ENCODE measurements around the gene KISS1. TPM values are rescaled to one million over a fixed set of nuclear protein-coding genes. Genes with fewer than 3 reads are reported as not detected.
"Not testable (repeated sequence)": the region's sequence is repeated elsewhere in the genome, so short reads cannot be mapped to it uniquely, and the experiment has no call there.

Gene KISS1, protein sequence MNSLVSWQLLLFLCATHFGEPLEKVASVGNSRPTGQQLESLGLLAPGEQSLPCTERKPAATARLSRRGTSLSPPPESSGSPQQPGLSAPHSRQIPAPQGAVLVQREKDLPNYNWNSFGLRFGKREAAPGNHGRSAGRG
- total RNA-seq = not detected

DNA sequence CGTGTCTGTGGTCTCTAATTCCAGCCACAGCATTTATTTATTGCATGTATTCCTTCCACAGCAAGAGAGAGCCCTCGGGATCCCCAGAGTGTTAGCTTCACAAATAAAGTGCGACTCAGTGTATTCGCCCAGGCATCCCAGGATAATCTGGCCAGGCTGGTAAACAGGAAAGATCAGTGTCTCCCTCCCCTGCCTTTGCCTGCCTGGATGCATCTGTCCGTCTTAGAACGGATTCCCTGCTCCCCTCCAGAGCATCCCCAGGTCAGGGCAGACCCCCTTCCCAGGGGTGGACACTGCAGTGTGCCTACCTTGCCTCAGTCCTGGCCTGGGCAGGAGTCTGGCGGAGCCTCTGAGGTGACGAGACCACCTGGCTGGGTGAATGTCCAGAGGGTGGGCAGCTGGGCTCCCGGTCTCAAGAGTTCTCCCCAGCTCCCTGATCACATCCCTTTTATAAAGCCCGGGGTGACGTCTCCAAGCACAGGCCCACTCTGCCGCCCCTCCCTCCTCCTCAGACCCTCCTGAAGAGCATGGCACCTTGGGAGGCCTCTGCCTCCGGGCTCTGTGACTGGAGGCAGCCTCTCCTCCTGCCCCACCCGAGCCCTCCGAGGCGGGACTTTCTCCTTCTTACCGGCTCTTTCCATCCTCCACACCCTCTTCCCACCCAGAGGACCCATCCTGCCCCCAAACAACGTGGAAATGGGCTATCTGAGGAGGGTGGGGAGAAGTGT lies at the start of gene KISS1:
TSS of gene KISS1 (minus strand) at position 424 of the 728 bp plus-strand sequence. CDS start 3,615 bp downstream, outside the sequence.
- ATAC-seq = no peak
- POLR2A ChIA-PET = no interaction called here

DNA sequence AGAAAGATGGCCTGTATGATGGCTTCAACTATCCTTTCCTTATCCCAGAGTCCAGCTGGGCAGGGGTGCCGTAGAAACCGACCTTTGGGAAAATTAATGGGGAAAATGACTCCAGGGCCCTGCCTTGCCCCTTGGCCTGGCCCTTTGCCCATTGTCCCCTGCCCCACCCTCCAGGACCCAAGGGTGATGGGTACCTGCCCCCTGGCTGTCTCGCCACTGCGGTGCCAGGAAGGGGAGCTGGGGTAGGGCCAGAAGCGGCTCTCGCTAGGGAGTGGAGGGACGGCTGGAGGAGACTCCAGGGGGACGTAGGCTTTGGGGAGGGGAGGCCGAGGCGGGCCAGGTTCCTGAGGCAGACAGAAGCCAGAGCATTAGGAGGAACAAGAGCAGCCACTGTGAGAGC lies 46.6 kb upstream of the KISS1 start:
- CTCF ChIA-PET = no interaction called here
- no peak overlapping the region for H3K4me3 Mint-ChIP-seq
- H3K9me3 Mint-ChIP-seq (ENCODE audit: insufficient read depth) = no peaks in the 10 kb centered on the region
- H3K27me3 Mint-ChIP-seq (ENCODE audit: low read depth) = no peaks in the 10 kb centered on the region
- no peak overlapping the region for H3K27ac Mint-ChIP-seq
- ATAC-seq (no peak), DNase-seq (no peak)
- POLR2A ChIA-PET = no interaction called here
- H3K4me1 Mint-ChIP-seq (ENCODE audit: low read depth) = no peaks in the 10 kb centered on the region
- no peaks in the 10 kb centered on the region for H3K36me3 Mint-ChIP-seq (ENCODE audit: low read depth)

More for the DNA sequence above, at the start of gene KISS1:
- Mint-ChIP-seq H3K4me3 (no peak within 1 kb of the TSS), H3K9me3 (ENCODE audit: insufficient read depth) (no peaks in the 10 kb centered on the region), H3K36me3 (ENCODE audit: low read depth) (no peaks in the 10 kb centered on the region), H3K4me1 (ENCODE audit: low read depth) (peaks cover 9% of the 10 kb centered on the region), H3K27ac (no peak within 1 kb of the TSS), H3K27me3 (ENCODE audit: low read depth) (peaks cover 14% of the 10 kb centered on the region)
- DNase-seq = no peak
- CTCF ChIA-PET = interaction anchor here (3.9 kb wide), 1 partner anchor 10 kb away, joined by 24 read pairs; no protein-coding TSS in a partner anchor

DNA sequence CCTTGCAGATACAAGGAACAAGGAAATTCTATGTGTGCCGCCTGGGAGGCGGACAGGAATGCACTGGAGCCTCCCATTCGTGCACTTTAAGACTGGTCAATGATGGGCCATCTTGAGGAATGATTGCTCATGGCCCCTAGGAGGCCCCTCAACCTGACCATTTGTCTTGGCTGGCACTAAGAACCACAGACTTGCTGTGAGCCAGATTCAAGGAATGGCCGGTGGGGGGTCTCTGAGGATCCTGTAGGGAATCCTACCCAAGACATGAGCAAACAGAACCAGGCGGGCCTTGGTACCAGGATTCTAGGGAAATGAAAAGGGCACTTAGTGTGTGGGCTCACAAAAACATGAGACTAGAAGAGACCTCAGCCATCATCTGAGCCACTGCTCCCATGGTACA lies 45.6 kb upstream of the KISS1 start:
- Mint-ChIP-seq H3K4me1 (ENCODE audit: low read depth) (no peaks in the 10 kb centered on the region), H3K9me3 (ENCODE audit: insufficient read depth) (no peaks in the 10 kb centered on the region), H3K27ac (no peak overlapping the region), H3K36me3 (ENCODE audit: low read depth) (no peaks in the 10 kb centered on the region), H3K27me3 (ENCODE audit: low read depth) (no peaks in the 10 kb centered on the region), H3K4me3 (no peak overlapping the region)
- CTCF ChIA-PET = interaction anchor here (0.7 to 1.1 kb wide), 2 partner anchors 15 to 122 kb away, joined by 3 to 4 read pairs; no protein-coding TSS in a partner anchor
- POLR2A ChIA-PET = no interaction called here
- no peak for DNase-seq
- no peak for ATAC-seq

DNA sequence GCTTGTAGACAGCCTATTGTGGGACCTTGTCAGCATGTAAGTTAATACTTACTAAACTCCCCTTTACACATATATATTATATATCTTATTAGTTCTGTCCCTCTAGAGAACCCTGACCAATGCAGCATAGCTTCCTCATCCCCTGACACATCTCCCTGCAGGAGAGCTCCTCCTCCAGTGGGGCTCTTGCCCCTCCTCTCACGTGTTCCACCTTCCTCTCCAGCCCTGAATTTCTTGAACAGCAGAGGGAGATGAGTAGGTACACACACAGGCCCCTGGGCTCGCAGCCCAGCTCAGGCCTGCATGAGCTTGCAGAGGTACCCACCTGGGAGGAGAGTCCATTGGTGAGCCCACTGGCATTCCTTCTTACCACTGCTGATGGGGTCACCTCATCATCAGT lies 44.8 kb upstream of the KISS1 start:
- ChIA-PET CTCF (interaction anchor here (0.7 to 1.1 kb wide), 2 partner anchors 16 to 122 kb away, joined by 3 to 4 read pairs; no protein-coding TSS in a partner anchor), POLR2A (no interaction called here)
- no peaks in the 10 kb centered on the region for H3K4me1 Mint-ChIP-seq (ENCODE audit: low read depth)
- H3K27ac Mint-ChIP-seq = no peak overlapping the region
- no peak overlapping the region for H3K4me3 Mint-ChIP-seq
- no peak for DNase-seq
- H3K36me3 Mint-ChIP-seq (ENCODE audit: low read depth) = no peaks in the 10 kb centered on the region
- ATAC-seq = no peak
- H3K27me3 Mint-ChIP-seq (ENCODE audit: low read depth) = peaks cover under 1% of the 10 kb centered on the region
- no peaks in the 10 kb centered on the region for H3K9me3 Mint-ChIP-seq (ENCODE audit: insufficient read depth)

DNA sequence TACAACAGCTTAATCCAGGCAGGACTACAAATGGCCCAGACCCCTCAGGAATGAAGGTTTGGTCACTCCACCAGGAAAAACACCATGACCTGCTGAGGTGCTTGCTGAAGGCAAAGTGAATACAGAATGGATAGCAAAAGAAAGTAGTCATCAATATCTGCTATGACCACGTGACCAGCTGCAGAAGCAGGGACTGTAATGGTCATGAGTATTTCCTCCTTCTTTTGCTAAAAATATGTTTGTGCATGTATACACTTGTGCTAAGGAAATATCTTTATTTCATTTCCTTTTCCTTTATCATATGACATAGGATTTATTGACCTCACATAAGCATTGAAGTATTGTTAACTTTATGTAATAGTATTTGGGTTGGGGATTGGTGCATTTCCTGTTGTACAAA lies 43.9 kb upstream of the KISS1 start:
- no peaks in the 10 kb centered on the region for H3K9me3 Mint-ChIP-seq (ENCODE audit: insufficient read depth)
- CTCF ChIA-PET = no interaction called here
- peaks cover 5% of the 10 kb centered on the region for H3K27me3 Mint-ChIP-seq (ENCODE audit: low read depth)
- H3K4me3 Mint-ChIP-seq = no peak overlapping the region
- DNase-seq = no peak
- no peak for ATAC-seq
- no peaks in the 10 kb centered on the region for H3K36me3 Mint-ChIP-seq (ENCODE audit: low read depth)
- POLR2A ChIA-PET = no interaction called here
- H3K4me1 Mint-ChIP-seq (ENCODE audit: low read depth) = no peaks in the 10 kb centered on the region
- no peak overlapping the region for H3K27ac Mint-ChIP-seq

DNA sequence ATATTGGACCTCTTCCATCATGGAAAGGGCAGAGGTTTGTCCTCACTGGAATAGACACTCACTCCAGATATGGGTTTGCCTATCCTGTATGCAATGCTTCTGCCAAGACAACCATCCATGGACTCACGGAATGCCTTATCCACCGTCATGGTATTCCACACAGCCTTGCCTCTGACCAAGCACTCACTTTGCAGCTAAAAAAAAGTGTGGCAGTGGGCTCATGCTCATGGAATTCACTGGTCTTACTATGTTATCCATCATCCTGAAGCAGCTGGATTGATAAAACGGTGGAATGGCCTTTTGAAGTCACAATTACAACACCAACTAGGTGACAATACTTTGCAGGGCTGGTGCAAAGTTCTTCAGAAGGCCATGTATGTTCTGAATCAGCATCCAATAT lies 43.1 kb upstream of the KISS1 start:
- DNase-seq, CTCF ChIA-PET, POLR2A ChIA-PET: not testable (repeated sequence)

DNA sequence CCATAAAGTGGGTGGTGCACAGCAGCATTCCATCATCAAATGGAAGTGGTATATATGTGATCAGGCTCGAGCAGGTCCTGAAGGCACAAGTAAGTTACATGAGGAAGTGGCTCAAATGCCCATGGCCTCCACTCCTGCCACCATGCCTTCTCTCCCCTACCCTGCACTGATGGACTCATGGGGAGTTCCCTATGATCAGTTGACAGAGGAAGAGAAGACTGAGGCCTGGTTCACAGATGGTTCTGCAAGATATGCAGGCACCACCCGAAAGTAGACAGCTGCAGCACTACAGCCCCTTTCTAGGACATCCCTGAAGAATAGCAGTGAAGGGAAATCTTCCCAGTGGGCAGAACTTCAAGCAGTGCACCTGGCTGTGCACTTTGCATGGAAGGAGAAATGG lies 42.2 kb upstream of the KISS1 start:
- POLR2A ChIA-PET = not testable (repeated sequence)

More for the DNA sequence above, 43.1 kb upstream of the KISS1 start:
- not testable (repeated sequence) for H3K4me1 Mint-ChIP-seq (ENCODE audit: low read depth); H3K36me3 Mint-ChIP-seq (ENCODE audit: low read depth); H3K4me3 Mint-ChIP-seq; H3K9me3 Mint-ChIP-seq (ENCODE audit: insufficient read depth); H3K27ac Mint-ChIP-seq; ATAC-seq; H3K27me3 Mint-ChIP-seq (ENCODE audit: low read depth)

DNA sequence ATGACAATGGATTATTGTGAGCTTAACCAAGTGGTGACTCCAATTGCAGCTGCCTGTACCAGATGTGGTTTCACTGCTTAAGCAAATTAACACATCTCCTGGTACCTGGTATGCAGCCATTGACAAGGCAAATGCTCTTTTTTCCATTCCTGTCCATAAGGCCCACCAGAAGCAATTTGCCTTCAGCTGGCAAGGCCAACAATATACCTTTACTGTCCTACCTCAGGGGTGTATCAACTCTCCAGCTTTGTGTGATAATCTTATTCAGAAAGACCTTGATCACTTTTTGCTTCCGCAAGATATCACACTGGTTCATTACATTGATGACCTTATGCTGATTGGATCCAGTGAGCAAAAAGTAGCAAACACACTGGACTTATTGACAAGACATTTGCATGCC lies 41.2 kb upstream of the KISS1 start:
- DNase-seq; H3K36me3 Mint-ChIP-seq (ENCODE audit: low read depth); H3K27ac Mint-ChIP-seq; H3K27me3 Mint-ChIP-seq (ENCODE audit: low read depth); CTCF ChIA-PET; ATAC-seq; H3K9me3 Mint-ChIP-seq (ENCODE audit: insufficient read depth); H3K4me1 Mint-ChIP-seq (ENCODE audit: low read depth); H3K4me3 Mint-ChIP-seq: not testable (repeated sequence)
- POLR2A ChIA-PET = interaction anchor here (0.6 kb wide), 1 partner anchor 259 kb away, joined by 4 read pairs; no protein-coding TSS in a partner anchor

More for the DNA sequence above, 42.2 kb upstream of the KISS1 start:
- H3K4me3 Mint-ChIP-seq; ATAC-seq; CTCF ChIA-PET; H3K36me3 Mint-ChIP-seq (ENCODE audit: low read depth); H3K9me3 Mint-ChIP-seq (ENCODE audit: insufficient read depth); H3K4me1 Mint-ChIP-seq (ENCODE audit: low read depth); H3K27me3 Mint-ChIP-seq (ENCODE audit: low read depth); H3K27ac Mint-ChIP-seq; DNase-seq: not testable (repeated sequence)

DNA sequence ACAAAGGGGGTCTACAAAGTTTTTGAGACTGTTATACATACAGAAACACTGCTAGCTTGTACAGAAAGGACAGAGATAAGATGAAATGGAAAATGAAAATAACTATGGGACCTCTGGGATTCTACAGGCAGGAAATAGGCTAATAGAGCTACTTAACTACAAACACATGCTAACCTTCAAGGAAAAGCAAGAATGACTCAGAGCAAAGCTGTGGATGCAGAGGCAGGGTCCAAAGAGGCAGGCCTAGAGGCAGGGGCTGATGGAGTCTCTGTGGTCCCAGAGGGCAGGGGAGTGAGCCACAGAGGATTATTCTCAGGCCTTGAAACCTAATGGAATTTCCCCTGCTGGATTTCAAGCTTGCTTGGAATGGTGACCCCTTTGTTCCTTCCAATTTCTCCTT lies 36.2 kb upstream of the KISS1 start:
- DNase-seq (no peak), ATAC-seq (no peak)
- Mint-ChIP-seq H3K4me1 (ENCODE audit: low read depth) (no peaks in the 10 kb centered on the region), H3K27ac (no peak overlapping the region), H3K4me3 (no peak overlapping the region), H3K36me3 (ENCODE audit: low read depth) (no peaks in the 10 kb centered on the region), H3K27me3 (ENCODE audit: low read depth) (peaks cover 8% of the 10 kb centered on the region), H3K9me3 (ENCODE audit: insufficient read depth) (no peaks in the 10 kb centered on the region)
- POLR2A ChIA-PET = interaction anchor here (0.6 kb wide), 1 partner anchor 15 kb away, joined by 5 read pairs; no protein-coding TSS in a partner anchor
- CTCF ChIA-PET = interaction anchor here (1.0 kb wide), 1 partner anchor 19 kb away, joined by 3 read pairs; the partner anchor contains the start of gene GOLT1A

DNA sequence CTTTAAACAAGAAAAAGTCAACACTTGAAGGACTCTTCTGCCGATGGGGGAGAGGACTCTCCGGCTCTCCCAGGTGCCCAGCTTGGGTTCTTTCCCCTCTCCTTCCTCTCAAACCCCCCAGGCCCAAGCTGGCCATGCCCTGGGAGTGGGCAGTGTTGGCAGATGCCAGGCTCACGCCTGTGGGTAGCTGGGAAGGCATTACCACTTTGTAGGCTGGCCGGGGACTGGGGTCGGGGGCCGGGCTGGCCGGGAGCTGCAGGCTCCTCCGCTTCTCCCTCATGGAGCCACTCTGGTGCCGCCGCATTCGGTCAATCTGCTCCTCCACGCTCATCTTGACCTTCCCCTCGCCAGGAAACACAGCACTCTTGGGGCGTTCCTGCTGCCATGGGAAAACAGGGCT lies 33.9 kb upstream of the KISS1 start:
- POLR2A ChIA-PET = no interaction called here
- ATAC-seq = no peak
- Mint-ChIP-seq H3K9me3 (ENCODE audit: insufficient read depth) (no peaks in the 10 kb centered on the region), H3K27me3 (ENCODE audit: low read depth) (peaks cover 3% of the 10 kb centered on the region), H3K27ac (no peak overlapping the region), H3K36me3 (ENCODE audit: low read depth) (no peaks in the 10 kb centered on the region), H3K4me3 (no peak overlapping the region), H3K4me1 (ENCODE audit: low read depth) (no peaks in the 10 kb centered on the region)
- CTCF ChIA-PET = interaction anchor here (0.9 to 1.6 kb wide), 3 partner anchors 11 to 168 kb away, joined by 3 to 6 read pairs (median 4); no protein-coding TSS in a partner anchor
- DNase-seq = no peak

DNA sequence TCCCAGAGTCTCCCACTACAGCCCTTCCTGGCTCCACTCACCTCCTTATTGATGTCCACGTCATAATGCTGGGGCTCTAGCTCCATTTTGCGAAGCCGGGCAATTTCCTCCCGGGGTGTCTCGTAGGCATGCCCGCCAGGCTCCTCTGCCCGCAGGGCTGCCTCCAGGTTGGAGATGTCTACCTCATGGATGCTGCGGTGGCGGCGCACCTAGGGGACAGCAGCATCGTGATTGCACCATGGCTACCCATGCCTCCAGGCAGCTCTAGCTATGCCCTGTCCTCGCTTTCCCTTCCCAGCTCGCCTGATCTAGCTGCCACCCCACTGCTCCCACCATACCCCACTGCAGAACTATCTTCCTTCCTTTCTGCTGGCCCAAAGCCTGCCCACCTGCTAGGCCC lies 32.6 kb upstream of the KISS1 start:
- no peak overlapping the region for H3K27ac Mint-ChIP-seq
- H3K4me3 Mint-ChIP-seq = no peak overlapping the region
- CTCF ChIA-PET = interaction anchor here (0.6 to 1.6 kb wide), 4 partner anchors 22 to 169 kb away, joined by 3 to 6 read pairs (median 3); no protein-coding TSS in a partner anchor
- POLR2A ChIA-PET = interaction anchor here (0.6 kb wide), 1 partner anchor 132 kb away, joined by 4 read pairs; no protein-coding TSS in a partner anchor
- H3K4me1 Mint-ChIP-seq (ENCODE audit: low read depth) = no peaks in the 10 kb centered on the region
- ATAC-seq (no peak), DNase-seq (no peak)
- peaks cover under 1% of the 10 kb centered on the region for H3K27me3 Mint-ChIP-seq (ENCODE audit: low read depth)
- H3K36me3 Mint-ChIP-seq (ENCODE audit: low read depth) = no peaks in the 10 kb centered on the region
- no peaks in the 10 kb centered on the region for H3K9me3 Mint-ChIP-seq (ENCODE audit: insufficient read depth)

All from activated CD8-positive, alpha-beta T cell treated with anti-CD3 and anti-CD28 coated beads, Interleukin-2, amount 10 ng/mL, durations not matched to agents 7 days and 5 days (primary cell).